Caco-2 (cell line): ENCODE data around the gene LY6G6C. TPM values are rescaled to one million over a fixed set of nuclear protein-coding genes. Genes with fewer than 3 reads are reported as not detected.

ENCODE experiments used
- BruUV-seq: library from RNA; stranded (reverse); fragments of 400-500 nt; replicated peaks from 2 replicates; lab custom pipeline; 2021; lab: Mats Ljungman, UMichigan
- CTCF ChIA-PET: fragments of 300-600 bp; sonication (Branson Sonifier 250); formaldehyde crosslinking; loops from one replicate; lab custom pipeline; 2022; ENCODE audit warnings: antibody characterized with exemption; lab: Charles Lee
- POLR2A ChIA-PET: fragments of 300-600 bp; sonication (Branson Sonifier 250); formaldehyde crosslinking; loops from one replicate; lab custom pipeline; 2022; ENCODE audit warnings: antibody characterized with exemption; lab: Charles Lee
- DNase-seq, 2 experiments: peaks; one replicate each; pipeline versions ENCODE4 v3.0.0 to v3.0.0-alpha.2; 2020 to 2022
- H3K27me3 ChIP-seq: replicated peaks from 2 replicates; pipeline ENCODE4 v1.6.0; 2011; ENCODE audit warnings: low read length; ENCODE audit not compliant: control insufficient read depth, insufficient read depth
- H3K36me3 ChIP-seq: 2 replicates; pipeline ENCODE4 v1.5.1; 2011; ENCODE audit warnings: low read length; ENCODE audit not compliant: control insufficient read depth, insufficient read depth
- H3K4me1 ChIP-seq: fragments of 250-450 bp; sonication (Bioruptor Pico); 2 replicates; pipeline ENCODE4 v1.5.1; 2020; ENCODE audit warnings: mild to moderate bottlenecking
- H3K4me3 ChIP-seq: 2 replicates; pipeline ENCODE4 v1.5.1; 2011; ENCODE audit warnings: low read depth, mild to moderate bottlenecking, control low read depth, low read length
- H3K9me3 ChIP-seq: fragments of 250-450 bp; sonication (Bioruptor Pico); 2 replicates; pipeline ENCODE4 v1.5.1; 2020; ENCODE audit warnings: mild to moderate bottlenecking, moderate library complexity
- H3K27ac Mint-ChIP-seq: one replicate; pipeline ENCODE4 v1.8.0; 2022; ENCODE audit warnings: mixed read lengths; ENCODE audit not compliant: unreplicated experiment
- H3K27me3 Mint-ChIP-seq: one replicate; pipeline ENCODE4 v1.8.0; 2022; ENCODE audit warnings: mixed read lengths; ENCODE audit not compliant: insufficient read depth, unreplicated experiment
- H3K36me3 Mint-ChIP-seq: one replicate; pipeline ENCODE4 v1.8.0; 2022; ENCODE audit warnings: mild to moderate bottlenecking, mixed read lengths; ENCODE audit not compliant: insufficient read depth, unreplicated experiment
- H3K4me1 Mint-ChIP-seq: one replicate; pipeline ENCODE4 v1.8.0; 2022; ENCODE audit warnings: low read depth, mixed read lengths; ENCODE audit not compliant: unreplicated experiment
- H3K4me3 Mint-ChIP-seq: one replicate; pipeline ENCODE4 v1.8.0; 2022; ENCODE audit warnings: mild to moderate bottlenecking, moderate library complexity, mixed read lengths; ENCODE audit not compliant: unreplicated experiment
- H3K9me3 Mint-ChIP-seq: one replicate; pipeline ENCODE4 v1.8.0; 2022; ENCODE audit warnings: mixed read lengths; ENCODE audit not compliant: unreplicated experiment
- intact Hi-C: fragments of 100-400 bp; cut with micrococcal nuclease; formaldehyde crosslinking; loops from one replicate; pipeline ENCODE4 v1.10.0; 2022; ENCODE audit not compliant: unreplicated experiment
- total RNA-seq: library from RNA; stranded (reverse); gene quantifications from 2 replicates; pipeline ENCODE4 v1.2.3, GENCODE V29; 2022
- TF ChIP-seq, protein P1 (sequence below), 2 experiments: fragments of 200-600 bp in 1 of 2; IDR thresholded peaks; 1 replicate in 1 of 2; 2 replicates in 1 of 2; pipeline versions ENCODE4 v1.5.1 to v1.8.0; 2011 to 2022; ENCODE audit warnings: antibody characterized with exemption in 1 of 2, control low read depth in 1 of 2, inconsistent platforms in 1 of 2, low read depth in 1 of 2, low read length in 1 of 2, mild to moderate bottlenecking in 1 of 2, moderate library complexity in 1 of 2; ENCODE audit not compliant: insufficient read depth in 1 of 2, severe bottlenecking in 1 of 2, unreplicated experiment in 1 of 2

The LY6G6C gene
- total RNA-seq, 1 experiment from 2014 or later: 0.88 TPM

DNA sequence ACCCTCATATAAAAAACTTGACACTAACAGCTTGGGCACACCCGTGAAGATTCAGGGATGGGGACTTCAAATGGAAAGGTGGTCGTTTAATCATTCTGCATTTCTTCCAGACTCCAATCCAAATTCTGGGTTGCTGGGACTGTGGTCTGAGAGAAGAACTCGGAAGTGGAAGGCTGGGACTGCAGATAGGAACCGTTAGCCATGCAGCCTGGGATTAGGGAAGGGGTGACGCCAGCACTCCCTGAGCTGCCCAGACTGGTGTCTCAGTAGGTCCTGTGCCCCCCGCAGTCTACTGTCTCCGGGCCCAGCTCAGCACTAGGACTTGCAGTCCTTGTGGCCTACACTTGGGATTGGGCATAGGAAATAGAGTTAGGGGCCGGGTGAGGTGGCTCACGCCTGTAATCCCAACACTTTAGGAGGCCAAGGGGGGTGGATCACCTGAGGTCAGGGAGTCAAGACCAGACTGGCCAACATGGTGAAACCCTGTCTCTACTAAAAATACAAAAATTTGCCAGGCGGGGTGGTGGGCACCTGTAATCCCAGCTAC, 15.3 kb upstream of the LY6G6C start:
- DNase-seq: peak in 1 of 2 experiments; percentile 39
- Histone ChIP-seq H3K9me3 (no peaks in the 10 kb centered on the region), H3K27me3 (no peaks in the 10 kb centered on the region), H3K4me3 (peak overlapping the region; percentile 71), H3K4me1 (peaks cover 33% of the 10 kb centered on the region), H3K36me3 (0 out of 2 replicates have a peak, but pooled peaks cover 2% of the 10 kb centered on the region)
- H3K27ac Mint-ChIP-seq: peak overlapping the region; percentile 98
- intact Hi-C loops: loop anchor here (2.0 to 5.0 kb wide), 4 partner anchors 35 to 190 kb away; partner anchors contain the start of genes ABHD16A, ATP6V1G2, CSNK2B and HSPA1B
- no peaks in the 10 kb centered on the region for H3K27me3 Mint-ChIP-seq
- H3K4me1 Mint-ChIP-seq: peaks cover 31% of the 10 kb centered on the region
- peak overlapping the region; percentile 95 for H3K4me3 Mint-ChIP-seq
- ChIA-PET POLR2A (interaction anchor here (0.6 to 3.3 kb wide), 13 partner anchors 7 to 195 kb away, joined by 3 to 59 read pairs (median 4); partner anchors contain the start of genes ABHD16A, C6orf47, DDAH2 and DDX39B), CTCF (interaction anchor here (0.6 to 3.8 kb wide), 6 partner anchors 23 to 126 kb away, joined by 3 to 32 read pairs (median 5); partner anchors contain the start of genes LSM2, LY6G5C, NEU1 and VARS1)
- TSS peak; percentile 11 for BruUV-seq
- H3K9me3 Mint-ChIP-seq: no peaks in the 10 kb centered on the region
- peaks cover 84% of the 10 kb centered on the region for H3K36me3 Mint-ChIP-seq
- TF ChIP-seq, protein P1, sequence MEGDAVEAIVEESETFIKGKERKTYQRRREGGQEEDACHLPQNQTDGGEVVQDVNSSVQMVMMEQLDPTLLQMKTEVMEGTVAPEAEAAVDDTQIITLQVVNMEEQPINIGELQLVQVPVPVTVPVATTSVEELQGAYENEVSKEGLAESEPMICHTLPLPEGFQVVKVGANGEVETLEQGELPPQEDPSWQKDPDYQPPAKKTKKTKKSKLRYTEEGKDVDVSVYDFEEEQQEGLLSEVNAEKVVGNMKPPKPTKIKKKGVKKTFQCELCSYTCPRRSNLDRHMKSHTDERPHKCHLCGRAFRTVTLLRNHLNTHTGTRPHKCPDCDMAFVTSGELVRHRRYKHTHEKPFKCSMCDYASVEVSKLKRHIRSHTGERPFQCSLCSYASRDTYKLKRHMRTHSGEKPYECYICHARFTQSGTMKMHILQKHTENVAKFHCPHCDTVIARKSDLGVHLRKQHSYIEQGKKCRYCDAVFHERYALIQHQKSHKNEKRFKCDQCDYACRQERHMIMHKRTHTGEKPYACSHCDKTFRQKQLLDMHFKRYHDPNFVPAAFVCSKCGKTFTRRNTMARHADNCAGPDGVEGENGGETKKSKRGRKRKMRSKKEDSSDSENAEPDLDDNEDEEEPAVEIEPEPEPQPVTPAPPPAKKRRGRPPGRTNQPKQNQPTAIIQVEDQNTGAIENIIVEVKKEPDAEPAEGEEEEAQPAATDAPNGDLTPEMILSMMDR (IDR thresholded peaks at IDR 0.05; ENCODE audit: insufficient read depth in 1 of 2, low read depth in 1 of 2, low read length in 1 of 2, severe bottlenecking in 1 of 2, unreplicated experiment in 1 of 2): no peak

DNA sequence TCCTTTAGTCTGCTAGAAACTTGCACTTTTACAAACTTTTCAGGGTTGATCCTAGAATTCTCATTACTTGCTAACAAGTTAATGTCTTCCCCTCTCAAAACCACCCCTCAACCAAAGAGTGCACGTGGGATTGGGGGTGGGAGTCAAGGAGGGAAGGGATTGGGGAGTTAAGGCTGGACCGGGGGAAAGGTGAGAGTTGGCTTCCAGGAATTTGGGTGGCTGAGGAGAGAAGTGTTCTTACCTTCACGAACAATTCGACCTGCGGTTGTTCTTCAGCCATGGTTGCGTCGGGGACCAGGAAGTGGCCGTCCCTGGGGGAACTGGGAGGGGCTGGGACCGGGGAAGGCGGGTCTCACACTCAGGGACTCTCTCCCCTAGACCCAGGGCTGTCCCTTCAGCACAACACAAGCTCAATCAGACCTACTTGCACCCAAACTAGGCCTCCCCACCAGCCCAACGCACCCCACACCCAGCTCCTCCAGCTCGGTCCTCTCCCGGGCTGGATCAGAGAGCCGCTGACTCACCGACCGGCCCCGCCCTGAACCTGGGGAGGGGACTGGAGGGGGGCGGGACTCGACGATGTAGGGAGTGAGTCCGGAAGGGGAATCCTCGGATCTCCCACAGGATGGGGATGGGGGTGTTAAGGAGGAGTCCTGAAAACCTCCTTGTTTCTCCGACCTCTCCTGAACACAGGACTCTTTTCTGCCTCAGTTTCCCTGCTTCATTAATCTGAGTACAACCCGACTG, 14.6 kb upstream of the LY6G6C start, which contains the start of gene CLIC1:
Gene CLIC1 (minus strand): TSS at position 510 of the 747 bp plus-strand sequence. CDS start 230 bp downstream, at position 280.
- Histone ChIP-seq H3K27me3 (no peaks in the 10 kb centered on the region), H3K36me3 (0 out of 2 replicates have a peak, but pooled peaks cover 4% of the 10 kb centered on the region), H3K9me3 (no peaks in the 10 kb centered on the region), H3K4me3 (peak within 1 kb of the TSS; percentile 71), H3K4me1 (peaks cover 31% of the 10 kb centered on the region)
- TF ChIP-seq, protein P1 (IDR thresholded peaks at IDR 0.05; ENCODE audit: insufficient read depth in 1 of 2, low read depth in 1 of 2, low read length in 1 of 2, severe bottlenecking in 1 of 2, unreplicated experiment in 1 of 2): no peak
- intact Hi-C loops: loop anchor here (2.0 to 5.0 kb wide), 4 partner anchors 34 to 189 kb away; partner anchors contain the start of genes ABHD16A, ATP6V1G2, CSNK2B and HSPA1B
- H3K27me3 Mint-ChIP-seq: no peaks in the 10 kb centered on the region
- H3K9me3 Mint-ChIP-seq: no peaks in the 10 kb centered on the region
- H3K36me3 Mint-ChIP-seq: peaks cover 84% of the 10 kb centered on the region
- ChIA-PET POLR2A (interaction anchor here (0.6 to 2.2 kb wide), 7 partner anchors 22 to 194 kb away, joined by 3 to 19 read pairs (median 3); partner anchors contain the start of genes ABHD16A, DDX39B, HSPA1A and HSPA1B), CTCF (interaction anchor here (0.6 to 3.8 kb wide), 6 partner anchors 33 to 1528 kb away, joined by 3 to 32 read pairs (median 4); partner anchors contain the start of genes LY6G5C and NEU1)
- H3K27ac Mint-ChIP-seq: peak within 1 kb of the TSS; percentile 98
- H3K4me1 Mint-ChIP-seq: peaks cover 31% of the 10 kb centered on the region
- peak; percentile 90 to 91 for DNase-seq
- TSS peak; percentile 29 for BruUV-seq
- H3K4me3 Mint-ChIP-seq: peak within 1 kb of the TSS; percentile 95
